GM12801 (cell line): ENCODE measurements around the gene POU4F1.

Experiments used
- CTCF ChIP-seq: IDR thresholded peaks from one replicate; pipeline ENCODE4 v1.5.1; 2011; ENCODE audit warnings: control low read depth; ENCODE audit not compliant: insufficient read length; ENCODE audit errors: extremely low read depth

The POU4F1 gene

GRCh38 chr13:78598116-78598781, 5.1 kb downstream of the POU4F1 start:
- TF ChIP-seq CTCF, result no peak

GRCh38 chr13:78597602-78597932, 5.8 kb downstream of the POU4F1 start:
- TF ChIP-seq CTCF, result no peak

GRCh38 chr13:78596736-78597601, 6.4 kb downstream of the POU4F1 start:
- TF ChIP-seq CTCF, result no peak

- TF ChIP-seq CTCF, result no peak
Measured at GRCh38 chr13:78596399-78596735, 7.0 kb downstream of the POU4F1 start.

GRCh38 chr13:78595495-78596398, 7.6 kb downstream of the POU4F1 start:
- no peak for TF ChIP-seq CTCF

GRCh38 chr13:78594456-78594975, 8.8 kb downstream of the POU4F1 start:
- no peak for TF ChIP-seq CTCF
